GM18502 (cell line): ENCODE data around the gene PRORP.
"Not testable (repeated sequence)": the region's sequence is repeated elsewhere in the genome, so short reads cannot be mapped to it uniquely, and the experiment has no call there.

ENCODE experiments used
- ATAC-seq: cut with Tn5 transposase; IDR thresholded peaks from one replicate; pipeline ENCODE4 v1.9.1; 2021; ENCODE audit warnings: mild to moderate bottlenecking; ENCODE audit not compliant: unreplicated experiment, poor library complexity

The PRORP gene

DNA sequence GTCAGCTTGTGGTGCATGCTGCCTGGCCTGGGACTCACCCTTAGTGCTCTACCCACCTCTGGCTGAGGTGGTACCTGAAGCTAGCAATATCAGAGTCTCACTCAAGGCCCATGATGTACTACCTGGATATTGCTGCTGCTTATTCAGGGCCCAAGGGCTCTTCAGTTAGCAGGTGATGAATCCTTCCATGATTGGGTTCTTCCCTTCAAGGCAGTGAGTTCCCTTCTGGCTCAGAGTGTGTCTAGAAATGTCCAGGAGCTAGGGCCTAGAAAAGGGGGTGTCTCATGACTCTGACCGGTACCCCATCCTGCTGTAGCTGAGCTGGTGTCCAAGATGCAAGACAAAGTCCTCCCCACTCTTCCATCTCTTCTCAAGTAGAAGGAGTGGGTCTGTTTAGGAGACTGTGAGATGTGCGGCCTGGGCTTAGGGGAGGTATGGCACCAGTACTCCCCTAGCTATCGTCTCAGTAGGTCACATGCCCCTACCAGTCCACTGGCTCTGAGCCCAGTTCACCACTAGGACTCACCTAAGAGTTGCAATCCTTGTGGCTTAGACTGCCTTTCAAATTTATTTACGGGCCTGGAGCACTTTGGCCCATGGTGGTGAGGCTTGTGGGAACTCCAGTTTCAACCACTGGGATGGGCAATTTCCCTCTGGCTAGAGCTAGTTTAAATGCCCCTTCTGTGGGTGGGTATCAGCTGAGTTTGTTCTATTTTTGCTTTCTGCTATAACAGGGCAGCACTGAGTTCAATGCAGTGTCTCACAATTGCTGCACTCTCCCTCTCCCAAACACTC lies 12.2 kb downstream of the PRORP start:
- ATAC-seq = no peak

DNA sequence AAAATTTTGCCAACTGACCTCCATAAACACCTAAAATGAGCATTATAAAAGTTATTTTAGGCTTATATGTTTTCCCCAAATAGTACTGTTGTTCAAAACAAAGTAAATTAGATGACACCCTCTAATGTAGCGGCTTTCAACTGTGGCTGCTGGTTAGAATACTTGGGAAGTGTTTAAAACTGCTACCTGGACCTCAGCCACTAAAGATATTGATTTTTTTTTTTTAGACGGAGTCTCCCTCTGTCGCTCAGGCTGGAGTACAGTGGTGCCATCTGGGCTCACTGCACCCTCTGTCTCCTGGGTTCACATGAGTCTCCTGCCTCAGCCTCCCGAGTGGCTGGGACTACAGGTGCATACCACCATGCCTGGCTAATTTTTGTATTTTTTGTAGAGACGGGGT lies 16.2 kb downstream of the PRORP start:
- no peak for ATAC-seq

DNA sequence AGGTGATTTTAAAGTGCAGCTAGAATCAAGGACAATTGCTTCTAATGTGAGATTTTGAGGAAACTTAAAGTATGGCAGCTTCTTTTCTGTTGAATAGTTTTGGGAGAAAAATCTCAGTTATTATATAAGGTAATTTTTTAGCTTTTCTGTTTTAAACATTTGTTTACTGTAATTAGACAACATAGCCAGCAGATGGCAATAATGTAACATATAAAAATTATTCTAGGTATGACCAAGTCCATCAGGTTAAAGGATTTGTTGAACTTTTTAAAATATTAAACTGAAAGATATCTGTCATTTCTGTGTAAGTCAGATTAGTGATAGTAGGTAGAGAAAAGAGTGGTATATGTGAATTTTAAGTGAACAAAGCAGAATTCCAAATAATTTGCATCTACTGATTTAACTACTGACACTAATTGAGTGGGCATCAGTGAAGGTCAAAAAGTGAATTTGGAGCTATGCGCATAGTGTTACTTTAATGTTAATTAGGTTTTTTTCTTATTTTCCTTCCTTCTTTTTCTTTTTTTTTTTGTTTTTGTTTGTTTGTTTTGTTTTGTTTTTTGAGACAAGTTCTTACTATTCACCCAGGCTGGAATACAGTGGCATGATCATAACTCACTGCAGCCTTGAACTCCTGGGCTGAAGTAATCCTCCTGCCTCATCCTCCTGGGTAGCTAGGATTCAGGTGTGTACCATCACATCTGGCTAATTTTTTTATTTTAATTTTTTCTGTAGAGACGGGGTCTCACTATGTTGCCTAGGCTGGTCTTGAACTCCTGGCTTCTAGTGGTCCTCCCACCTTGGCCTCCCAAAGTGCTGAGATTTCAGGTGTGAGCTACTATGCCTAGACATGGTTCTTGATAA lies 18.6 kb downstream of the PRORP start:
- ATAC-seq = no peak

DNA sequence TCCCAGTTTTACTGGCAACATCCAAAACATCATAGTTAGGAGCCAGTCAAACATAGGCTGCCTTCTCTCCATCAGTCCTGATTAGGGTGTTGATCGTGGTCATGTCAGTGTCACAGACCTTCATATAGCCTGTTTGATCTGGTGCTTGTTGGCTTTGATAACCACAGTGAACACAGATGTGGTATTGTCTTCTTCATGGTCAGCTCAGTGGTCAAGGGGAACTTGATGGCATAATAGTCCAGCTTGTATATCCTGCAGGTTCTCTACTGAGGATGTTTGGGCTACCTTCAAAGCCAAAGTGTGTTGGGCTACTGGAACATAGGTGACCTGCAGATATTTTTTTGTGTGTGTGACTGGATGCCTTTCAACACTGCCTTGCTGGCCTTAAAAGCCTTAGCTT lies 21.7 kb downstream of the PRORP start:
- no peak for ATAC-seq

DNA sequence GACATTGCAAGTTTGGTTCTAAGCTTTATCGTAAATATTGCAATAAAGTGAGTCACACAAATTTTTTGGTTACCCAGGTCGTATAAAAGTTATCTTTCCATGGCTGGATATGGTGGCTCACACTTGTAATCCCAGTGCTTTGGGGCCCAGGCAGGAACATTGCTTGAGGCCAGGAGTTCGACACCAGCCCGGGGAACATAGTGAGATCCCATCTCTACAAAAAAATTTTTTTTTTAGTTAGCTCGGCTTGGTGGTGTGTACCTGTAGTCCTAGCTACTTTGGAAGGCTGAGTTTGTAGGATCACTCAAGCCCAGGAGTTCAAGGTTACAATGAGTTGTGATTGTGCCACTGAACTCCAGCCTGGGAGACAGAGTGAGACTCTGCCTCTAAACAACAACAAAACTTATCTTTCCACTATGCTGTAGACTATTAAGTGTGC lies 24.4 kb downstream of the PRORP start:
- no peak for ATAC-seq

DNA sequence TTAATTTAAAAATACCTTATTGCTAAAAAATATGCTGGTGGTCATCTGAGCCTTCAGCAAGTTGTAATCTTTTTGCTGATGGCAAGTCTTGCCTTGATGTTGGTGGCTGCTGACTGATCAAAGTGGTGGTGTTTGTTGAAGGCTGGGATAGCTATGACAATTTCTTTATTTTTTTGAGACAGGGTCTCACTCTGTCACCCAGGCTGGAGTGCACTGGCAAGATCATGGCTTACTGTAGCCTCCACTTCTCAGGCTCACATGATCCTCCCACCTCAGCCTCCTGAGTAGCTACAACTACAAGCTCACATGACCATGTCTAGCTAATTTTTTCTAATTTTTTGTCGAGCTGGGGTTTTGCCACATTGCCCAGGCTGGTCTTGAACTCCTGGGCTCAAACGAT lies 24.8 kb downstream of the PRORP start:
- no peak for ATAC-seq

DNA sequence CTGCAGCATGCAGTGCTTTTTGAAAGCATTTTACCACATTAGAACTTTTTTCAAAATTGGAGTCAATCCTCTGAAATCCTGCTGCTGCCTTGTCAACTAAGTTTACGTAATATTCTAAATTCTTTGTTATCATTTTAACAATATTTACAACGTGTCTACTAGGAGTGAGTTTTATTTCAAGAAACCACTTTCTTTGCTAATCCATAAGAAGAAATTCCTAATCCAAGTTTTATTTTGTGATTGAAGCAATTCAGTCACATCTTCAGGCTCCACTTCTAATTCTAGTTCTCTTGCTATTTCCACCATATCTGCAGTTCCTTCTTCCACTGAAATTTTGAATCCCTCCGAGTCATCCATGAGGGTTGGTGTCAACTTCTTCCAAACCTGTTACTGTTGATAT lies 25.4 kb downstream of the PRORP start:
- no peak for ATAC-seq

DNA sequence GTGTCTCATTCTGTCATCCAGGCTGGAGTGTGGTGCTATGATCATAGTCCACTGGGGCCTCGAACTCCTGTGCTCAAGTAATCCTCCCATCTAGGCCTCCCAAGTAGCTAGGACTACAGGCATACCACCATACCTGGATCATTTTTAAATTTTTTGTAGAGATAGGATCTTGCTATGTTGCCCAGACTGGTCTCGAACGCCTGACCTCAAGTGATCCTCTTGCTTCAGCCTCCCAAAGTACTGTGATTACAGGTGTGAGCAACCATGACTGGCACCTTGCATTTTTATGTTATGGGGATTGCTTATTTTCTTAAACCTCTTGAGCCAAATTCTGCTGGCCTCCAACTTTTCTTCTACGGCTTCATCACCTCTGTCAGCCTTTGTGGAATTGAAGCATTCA lies 26.9 kb downstream of the PRORP start:
- no peak for ATAC-seq

DNA sequence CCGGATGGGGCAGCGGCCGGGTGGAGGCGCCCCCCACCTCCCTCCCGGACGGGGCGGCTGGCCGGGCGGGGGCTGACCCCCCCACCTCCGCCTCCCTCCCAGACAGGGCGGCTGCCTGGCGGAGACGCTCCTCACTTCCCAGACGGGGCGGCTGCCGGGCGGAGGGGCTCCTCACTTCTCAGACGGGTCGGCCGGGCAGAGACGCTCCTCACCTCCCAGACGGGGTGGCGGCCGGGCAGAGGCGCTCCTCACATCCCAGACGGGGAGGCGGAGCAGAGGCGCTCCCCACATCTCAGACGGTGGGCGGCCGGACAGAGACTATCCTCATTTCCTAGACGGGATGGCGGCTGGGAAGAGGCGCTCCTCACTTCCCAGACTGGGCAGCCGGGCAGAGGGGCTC lies 30.2 kb downstream of the PRORP start:
- ATAC-seq = not testable (repeated sequence)

DNA sequence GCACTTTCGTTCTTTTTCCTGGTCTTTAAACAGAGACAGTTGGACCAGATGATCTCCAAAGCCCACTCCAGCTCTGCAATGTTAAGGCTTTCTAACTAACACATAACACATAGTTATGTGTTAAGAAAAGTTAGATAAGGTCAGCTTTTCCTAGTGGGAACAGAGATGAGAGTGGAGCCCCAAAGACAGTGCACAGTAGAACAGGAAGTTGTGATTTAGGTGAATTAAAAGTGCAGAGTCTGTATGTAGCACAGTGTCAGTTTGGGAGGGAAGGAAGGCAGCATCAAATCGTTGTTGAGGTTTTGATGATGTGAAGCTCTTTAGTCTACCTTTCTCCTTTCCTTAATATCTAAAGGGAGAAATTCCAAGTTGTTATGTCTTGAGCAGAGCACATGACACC lies 31.7 kb downstream of the PRORP start:
- ATAC-seq = no peak

DNA sequence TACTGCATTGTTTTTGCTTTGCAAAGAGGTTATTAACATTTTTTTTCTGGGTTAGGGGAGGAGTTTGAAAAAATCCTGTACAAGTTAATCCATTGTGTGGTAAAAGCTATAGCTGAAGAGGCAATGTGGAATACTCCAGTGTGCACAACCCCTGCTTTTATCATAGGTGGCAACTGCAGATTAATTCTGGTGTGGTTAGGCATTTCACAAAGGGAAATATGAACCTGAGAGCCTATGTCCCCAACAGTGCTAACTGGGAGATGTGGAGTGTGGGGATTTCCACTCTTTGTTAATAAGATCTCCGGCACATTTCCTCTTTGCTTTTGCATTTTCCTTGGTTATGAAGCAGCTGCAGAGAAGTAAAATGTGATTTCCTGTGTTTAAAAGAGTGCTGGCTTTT lies 33.6 kb downstream of the PRORP start:
- peak; percentile 58 for ATAC-seq

DNA sequence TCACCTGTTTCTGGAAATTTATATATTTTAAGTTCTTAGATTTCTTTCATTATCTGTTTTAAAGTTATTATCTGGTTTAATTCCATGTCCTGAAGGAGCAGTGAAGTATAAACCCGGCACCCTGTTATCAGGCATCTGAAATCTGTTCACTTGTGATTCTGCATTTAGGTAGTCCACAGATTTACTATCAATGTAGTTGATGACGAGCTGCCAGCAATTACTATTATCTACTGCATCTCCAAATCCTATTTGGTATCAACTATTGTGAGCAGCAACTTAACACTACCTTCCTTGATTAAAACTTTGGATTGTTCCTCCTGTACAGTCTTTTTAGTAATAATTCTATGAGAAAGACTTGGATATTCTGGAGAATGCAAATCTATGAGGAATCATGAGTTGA lies 36.1 kb downstream of the PRORP start:
- ATAC-seq = no peak

DNA sequence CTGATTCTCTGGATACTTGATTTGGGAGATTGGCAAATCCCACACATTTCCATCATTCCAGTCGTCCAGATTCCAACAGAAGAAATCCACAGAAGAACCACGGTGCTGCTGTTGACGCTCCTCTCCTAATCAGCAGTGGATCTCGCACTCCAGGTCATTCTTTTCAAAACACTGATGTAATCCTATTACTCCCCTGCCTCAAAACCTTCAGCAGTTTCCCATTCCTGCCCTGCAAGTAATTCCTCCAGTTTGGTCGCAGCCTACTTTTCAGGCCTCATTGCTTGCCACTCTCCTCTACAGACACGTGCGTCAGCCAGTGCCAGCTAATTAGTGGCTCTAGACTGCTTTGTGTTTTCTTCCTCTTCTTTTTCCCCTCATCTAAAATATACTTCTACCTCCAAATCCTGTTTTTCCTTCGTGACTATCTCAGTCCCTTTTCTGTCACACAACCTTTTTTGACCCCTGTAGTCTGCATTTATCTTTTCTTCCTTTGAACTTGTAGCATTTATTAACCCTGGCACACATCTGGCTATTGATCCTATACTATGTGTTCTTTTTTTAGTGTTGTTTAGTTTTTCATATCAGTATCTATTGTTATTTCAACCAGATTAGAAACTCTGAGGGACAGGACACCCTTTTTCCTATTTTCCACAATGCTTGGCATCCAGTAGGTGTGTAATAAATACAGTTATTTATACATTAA lies 36.8 kb downstream of the PRORP start:
- ATAC-seq = no peak

DNA sequence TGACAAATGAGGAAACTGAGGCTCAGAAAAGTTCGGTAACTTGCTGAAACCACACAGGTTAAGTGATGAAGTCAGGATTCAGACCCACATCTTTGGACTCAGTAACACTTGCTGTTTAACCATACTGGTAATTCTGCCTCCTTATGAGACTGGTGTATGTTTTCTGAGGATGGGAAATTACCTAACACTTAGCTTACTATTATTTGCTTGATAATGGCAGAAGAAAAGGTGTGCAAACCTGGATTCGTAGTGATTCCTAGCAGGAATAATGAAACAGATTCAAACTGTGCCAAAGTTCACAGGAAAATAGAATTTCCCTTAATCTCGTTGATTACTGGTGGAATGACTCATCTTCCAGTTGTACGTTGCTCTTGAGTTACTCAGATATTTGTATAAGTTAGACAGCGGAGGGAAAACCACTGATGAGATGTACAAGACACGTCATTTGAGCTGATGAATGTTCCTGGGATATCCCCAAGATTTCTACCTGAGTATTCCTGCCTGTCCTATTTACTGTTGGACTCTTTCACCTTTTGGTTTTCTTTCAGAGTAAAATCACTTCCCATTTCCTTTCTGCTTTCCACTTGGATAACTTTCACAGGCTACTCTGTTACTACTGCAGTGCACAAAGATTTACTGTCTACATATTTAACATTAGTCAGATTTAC lies 37.5 kb downstream of the PRORP start:
- peak; percentile 62 for ATAC-seq

DNA sequence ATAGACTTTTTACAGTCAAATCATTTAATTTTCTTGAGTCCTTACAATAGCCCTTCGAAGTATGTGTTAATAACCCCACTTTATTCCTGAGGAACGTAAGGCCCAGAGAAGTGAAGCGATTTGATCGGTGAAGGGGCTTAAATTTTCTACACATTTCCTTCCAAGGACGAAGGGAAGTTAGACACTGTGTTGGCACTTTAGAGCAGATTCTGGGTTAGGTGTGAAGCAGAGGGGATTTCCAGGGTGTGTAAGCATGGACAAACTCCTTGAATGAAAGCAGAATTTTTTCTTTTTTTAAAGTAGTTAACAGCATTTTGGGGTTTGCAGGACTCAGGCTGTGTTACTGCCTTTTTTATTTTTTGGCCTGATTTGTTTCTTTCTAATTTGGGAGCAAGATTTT lies 38.9 kb downstream of the PRORP start:
- ATAC-seq = no peak

DNA sequence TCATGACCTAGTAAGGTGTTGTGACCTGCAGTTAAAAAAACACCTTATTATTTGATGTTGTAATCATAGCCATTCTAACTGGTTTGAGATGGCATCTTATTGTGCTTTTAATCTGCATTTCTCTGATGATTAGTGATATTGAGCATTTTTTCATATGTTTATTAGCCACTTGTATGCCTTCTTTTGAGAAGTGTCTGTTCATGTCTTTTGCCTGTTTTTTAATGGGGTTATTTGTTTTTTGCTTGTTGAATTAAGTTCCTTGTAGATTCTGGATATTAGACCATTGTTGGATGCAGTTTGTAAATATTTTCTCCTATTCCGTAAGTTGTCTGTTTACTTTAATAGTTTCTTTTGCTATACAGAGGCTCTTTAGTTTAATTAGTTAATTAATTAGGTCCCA lies 41.0 kb downstream of the PRORP start:
- no peak for ATAC-seq

DNA sequence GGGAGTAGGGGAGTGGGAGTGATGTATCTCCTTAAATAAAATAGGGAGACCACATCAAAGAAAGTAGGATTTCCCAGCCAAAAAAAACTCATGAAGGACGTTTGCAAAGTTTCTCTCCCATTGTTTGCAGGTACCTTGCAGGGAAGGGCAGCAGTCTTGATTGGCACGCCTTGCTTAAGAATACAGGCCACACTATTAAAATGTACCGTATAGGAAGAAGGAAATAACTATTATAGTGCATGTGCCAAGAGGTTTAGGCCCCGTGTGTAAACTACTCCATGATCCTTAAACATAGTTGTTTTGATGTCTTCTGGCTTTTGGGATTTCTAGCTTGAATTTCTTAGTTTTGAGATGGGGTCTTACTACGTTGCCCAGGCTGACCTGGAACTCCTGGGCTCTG lies 42.5 kb downstream of the PRORP start:
- ATAC-seq = no peak

DNA sequence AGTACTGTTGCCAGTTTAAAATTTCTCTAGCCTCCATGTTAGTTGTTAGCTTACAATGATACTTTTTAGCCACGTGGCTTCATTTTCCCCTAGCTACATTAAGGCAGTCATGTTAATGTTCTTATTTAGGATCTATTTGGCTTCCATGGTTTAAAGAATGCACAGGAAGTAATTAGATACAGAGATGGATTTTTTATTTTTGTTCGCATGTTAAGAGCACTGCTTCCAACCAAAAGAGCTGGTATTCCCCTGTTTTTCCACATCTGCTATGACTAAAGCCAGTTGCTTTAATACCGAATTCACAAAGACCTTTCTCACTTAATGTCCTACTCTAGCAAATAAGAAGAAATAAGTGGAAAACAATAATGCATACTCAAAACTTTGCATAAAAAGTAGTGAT lies 45.1 kb downstream of the PRORP start:
- no peak for ATAC-seq
